ENCODE results near the gene NT5C.

GRCh38 chr17:75086496-75087181 lies 44.9 kb downstream of the NT5C start:
- no peak for TF ChIP-seq CTCF (conservative IDR thresholded peaks at IDR 0.05)
- no peak for TF ChIP-seq EZH2 (IDR thresholded peaks at IDR 0.05; ENCODE audit: low read depth)
